Liver (tissue), 9 donors: ENCODE results near the gene PLEKHA6. TPM values are rescaled to one million over a fixed set of nuclear protein-coding genes. Genes with fewer than 3 reads are reported as not detected.
A peak's percentile ranks its signal among the peaks of the same experiment; 100 is the strongest.

Experiments
- DNase-seq: peaks from one replicate; pipeline ENCODE4 v3.0.0-alpha.2; 2017; ENCODE audit warnings: low spot score
- H3K27ac ChIP-seq, 2 donors: one replicate each; pipeline ENCODE4 v1.7.0; 2013; ENCODE audit warnings: inconsistent platforms in 2 of 2, low read length in 2 of 2, control low read depth in 1 of 2, low read depth in 1 of 2, mild to moderate bottlenecking in 1 of 2
- H3K27me3 ChIP-seq, 4 donors: one replicate each; pipeline versions ENCODE4 v1.6.1 to v1.7.0; 2013; ENCODE audit warnings: low read length in 3 of 4, inconsistent platforms in 1 of 4, mild to moderate bottlenecking in 1 of 4, moderate library complexity in 1 of 4; ENCODE audit not compliant: control insufficient read depth in 4 of 4, insufficient read depth in 4 of 4
- H3K36me3 ChIP-seq, 4 donors: one replicate each; pipeline versions ENCODE4 v1.6.1 to v1.7.0; 2013; ENCODE audit warnings: low read length in 3 of 4, mild to moderate bottlenecking in 3 of 4, low read depth in 1 of 4, moderate library complexity in 1 of 4; ENCODE audit not compliant: control insufficient read depth in 4 of 4, insufficient read depth in 3 of 4
- H3K4me1 ChIP-seq, 4 donors: one replicate each; pipeline versions ENCODE4 v1.6.1 to v1.7.0; 2013; ENCODE audit warnings: low read length in 3 of 4, mild to moderate bottlenecking in 3 of 4, moderate library complexity in 1 of 4; ENCODE audit not compliant: control insufficient read depth in 4 of 4, insufficient read depth in 4 of 4
- H3K4me3 ChIP-seq, 3 donors: one replicate each; pipeline versions ENCODE4 v1.6.1 to v1.7.0; 2013; ENCODE audit warnings: low read length in 3 of 3, control low read depth in 1 of 3, low read depth in 1 of 3, mild to moderate bottlenecking in 1 of 3
- H3K9ac ChIP-seq, 2 donors: one replicate each; pipeline ENCODE4 v1.7.0; 2013; ENCODE audit warnings: low read length in 2 of 2, mild to moderate bottlenecking in 2 of 2, moderate library complexity in 2 of 2, control low read depth in 1 of 2, low read depth in 1 of 2
- H3K9me3 ChIP-seq, 4 donors: one replicate each; pipeline versions ENCODE4 v1.6.1 to v1.7.0; 2013; ENCODE audit warnings: low read length in 3 of 4; ENCODE audit not compliant: control insufficient read depth in 4 of 4
- GABPA ChIP-seq, 2 donors: IDR thresholded peaks in 1 of 2; conservative IDR thresholded peaks in 1 of 2; 2 replicates each; pipeline ENCODE4 v1.6.1; 2016; ENCODE audit warnings: antibody characterized with exemption in 2 of 2, mild to moderate bottlenecking in 1 of 2, moderate library complexity in 1 of 2
- HNF4A ChIP-seq, 2 donors: conservative IDR thresholded peaks; 2 replicates each; pipeline ENCODE4 v1.6.1; 2016; ENCODE audit warnings: antibody characterized with exemption in 2 of 2, mild to moderate bottlenecking in 2 of 2
- HNF4G ChIP-seq: IDR thresholded peaks from 2 replicates; pipeline ENCODE4 v1.6.1; 2016; ENCODE audit warnings: antibody characterized with exemption
- JUND ChIP-seq, 2 donors: IDR thresholded peaks; 2 replicates each; pipeline ENCODE4 v1.6.1; 2016; ENCODE audit warnings: antibody characterized with exemption in 2 of 2
- NR2F2 ChIP-seq: IDR thresholded peaks from 2 replicates; pipeline ENCODE4 v1.6.1; 2016; ENCODE audit warnings: antibody characterized with exemption
- RAD21 ChIP-seq, 2 donors: IDR thresholded peaks; 2 replicates each; pipeline ENCODE4 v1.6.1; 2016; ENCODE audit warnings: antibody characterized with exemption in 2 of 2, mild to moderate bottlenecking in 2 of 2
- RXRA ChIP-seq, 2 donors: IDR thresholded peaks; 2 replicates each; pipeline ENCODE4 v1.6.1; 2017 to 2018; ENCODE audit warnings: antibody characterized with exemption in 2 of 2, mild to moderate bottlenecking in 1 of 2
- SP1 ChIP-seq: IDR thresholded peaks from 2 replicates; pipeline ENCODE4 v1.6.1; 2018; ENCODE audit warnings: antibody characterized with exemption, mild to moderate bottlenecking
- TAF1 ChIP-seq: conservative IDR thresholded peaks from 2 replicates; pipeline ENCODE4 v1.6.1; 2016; ENCODE audit warnings: antibody characterized with exemption, mild to moderate bottlenecking
- YY1 ChIP-seq: IDR thresholded peaks from 2 replicates; pipeline ENCODE4 v1.6.1; 2016; ENCODE audit warnings: antibody characterized with exemption, mild to moderate bottlenecking
- WGBS: extraction: QIAGEN DNeasy Blood & Tissue Kit; methylation state at CpG from one replicate; pipeline ENCODE4 v1.1.7; 2013; 5-methylcytosine and 5-hydroxymethylcytosine counted together
- polyA plus RNA-seq, 2 donors: library from polyadenylated mRNA; stranded (reverse) in 1 of 2; unstranded in 1 of 2; fragments of 200-250 nt in 1 of 2; fragments of >200 nt in 1 of 2; fragmentation: Nextera tagmentation in 1 of 2; extraction: Ambion mirVana in 1 of 2; gene quantifications; one replicate each; pipeline versions ENCODE4 v1.2.1 to v1.2.3, GENCODE V29; 2013 to 2015
- total RNA-seq, 2 donors: library from RNA; depleted of rRNA; stranded (reverse); fragments of >200 nt; gene quantifications; one replicate each; pipeline ENCODE4 v1.2.3, GENCODE V29; 2014
- TF ChIP-seq, protein P1 (sequence below): IDR thresholded peaks from 2 replicates; pipeline ENCODE4 v1.6.1; 2016; ENCODE audit warnings: antibody characterized with exemption, mild to moderate bottlenecking
- TF ChIP-seq, protein P2 (sequence below): IDR thresholded peaks from 2 replicates; pipeline ENCODE4 v1.6.1; 2016; ENCODE audit warnings: antibody characterized with exemption
- TF ChIP-seq, protein P3 (sequence below): IDR thresholded peaks from 2 replicates; pipeline ENCODE4 v1.6.1; 2016; ENCODE audit warnings: antibody characterized with exemption
- donor health status: healthy.
- donor health status: healthy.
- donor health status: healthy.
- donor health status: healthy.
- donor health status: healthy.

PLEKHA6 gene
- total and polyA plus RNA-seq, 4 donors, result 5.3 to 12.8 (median 7.6) TPM

DNA sequence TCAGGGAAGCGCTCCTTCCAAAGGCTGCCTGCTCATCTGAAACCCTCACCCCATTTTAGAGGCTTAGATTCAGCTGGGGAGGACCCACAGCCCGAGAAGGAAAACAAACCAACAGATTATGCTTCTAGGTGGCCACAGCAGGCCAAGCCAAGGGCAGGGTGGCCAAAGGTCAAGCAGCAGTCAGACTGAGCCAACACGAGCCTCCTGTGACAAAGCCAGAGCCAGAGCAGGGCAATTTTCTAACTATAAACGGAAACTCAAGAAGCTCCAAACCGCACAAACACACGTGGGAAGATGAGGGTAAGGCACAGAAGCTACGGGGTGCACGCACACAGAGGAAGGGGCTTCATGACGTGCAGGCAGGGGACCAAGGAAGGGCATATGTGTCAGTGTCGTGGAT, 64.1 kb downstream of the PLEKHA6 start (continued):
- TF ChIP-seq, protein P1, sequence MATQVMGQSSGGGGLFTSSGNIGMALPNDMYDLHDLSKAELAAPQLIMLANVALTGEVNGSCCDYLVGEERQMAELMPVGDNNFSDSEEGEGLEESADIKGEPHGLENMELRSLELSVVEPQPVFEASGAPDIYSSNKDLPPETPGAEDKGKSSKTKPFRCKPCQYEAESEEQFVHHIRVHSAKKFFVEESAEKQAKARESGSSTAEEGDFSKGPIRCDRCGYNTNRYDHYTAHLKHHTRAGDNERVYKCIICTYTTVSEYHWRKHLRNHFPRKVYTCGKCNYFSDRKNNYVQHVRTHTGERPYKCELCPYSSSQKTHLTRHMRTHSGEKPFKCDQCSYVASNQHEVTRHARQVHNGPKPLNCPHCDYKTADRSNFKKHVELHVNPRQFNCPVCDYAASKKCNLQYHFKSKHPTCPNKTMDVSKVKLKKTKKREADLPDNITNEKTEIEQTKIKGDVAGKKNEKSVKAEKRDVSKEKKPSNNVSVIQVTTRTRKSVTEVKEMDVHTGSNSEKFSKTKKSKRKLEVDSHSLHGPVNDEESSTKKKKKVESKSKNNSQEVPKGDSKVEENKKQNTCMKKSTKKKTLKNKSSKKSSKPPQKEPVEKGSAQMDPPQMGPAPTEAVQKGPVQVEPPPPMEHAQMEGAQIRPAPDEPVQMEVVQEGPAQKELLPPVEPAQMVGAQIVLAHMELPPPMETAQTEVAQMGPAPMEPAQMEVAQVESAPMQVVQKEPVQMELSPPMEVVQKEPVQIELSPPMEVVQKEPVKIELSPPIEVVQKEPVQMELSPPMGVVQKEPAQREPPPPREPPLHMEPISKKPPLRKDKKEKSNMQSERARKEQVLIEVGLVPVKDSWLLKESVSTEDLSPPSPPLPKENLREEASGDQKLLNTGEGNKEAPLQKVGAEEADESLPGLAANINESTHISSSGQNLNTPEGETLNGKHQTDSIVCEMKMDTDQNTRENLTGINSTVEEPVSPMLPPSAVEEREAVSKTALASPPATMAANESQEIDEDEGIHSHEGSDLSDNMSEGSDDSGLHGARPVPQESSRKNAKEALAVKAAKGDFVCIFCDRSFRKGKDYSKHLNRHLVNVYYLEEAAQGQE, result no peak
- no peak for TF ChIP-seq GABPA (IDR thresholded peaks at IDR 0.05 in 1 of 2, conservative IDR thresholded peaks at IDR 0.05 in 1 of 2)
- TF ChIP-seq, protein P2, sequence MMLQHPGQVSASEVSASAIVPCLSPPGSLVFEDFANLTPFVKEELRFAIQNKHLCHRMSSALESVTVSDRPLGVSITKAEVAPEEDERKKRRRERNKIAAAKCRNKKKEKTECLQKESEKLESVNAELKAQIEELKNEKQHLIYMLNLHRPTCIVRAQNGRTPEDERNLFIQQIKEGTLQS, result no peak
- TF ChIP-seq HNF4A (conservative IDR thresholded peaks at IDR 0.05), result peak; percentile 61 to 70
- peak; percentile 79 for TF ChIP-seq SP1
- TF ChIP-seq TAF1, result no peak

DNA sequence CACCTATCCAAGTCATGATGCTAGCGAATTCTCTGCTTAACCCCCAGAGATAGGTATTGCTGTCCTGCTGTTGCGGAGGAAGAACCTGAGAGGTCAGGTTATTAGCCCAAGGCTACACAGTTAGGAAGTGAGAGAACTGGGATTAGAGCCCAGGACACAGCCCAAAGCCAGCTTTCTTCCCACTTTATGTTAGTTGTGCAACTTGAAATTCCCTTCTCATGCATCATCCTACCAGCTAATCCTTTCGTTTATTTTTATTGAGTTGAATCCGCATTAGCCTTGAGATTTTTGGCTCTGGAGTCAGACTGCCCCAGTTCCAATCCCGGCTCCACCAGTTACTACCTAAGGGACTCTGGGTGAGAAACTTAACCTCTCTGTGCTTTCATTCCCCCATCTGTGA, 65.4 kb downstream of the PLEKHA6 start:
- Histone ChIP-seq H3K4me1 (peaks cover 11 to 26% (median 22%) of the 10 kb centered on the region in 4 donors), H3K9me3 (no peaks in the 10 kb centered on the region), H3K27ac (no peak overlapping the region), H3K9ac (no peak overlapping the region), H3K4me3 (no peak overlapping the region), H3K27me3 (no peaks in the 10 kb centered on the region), H3K36me3 (no peaks in the 10 kb centered on the region)
- WGBS, result 56% methylated on average over 5 of the region's 5 CpGs
- peak; percentile 12 for TF ChIP-seq SP1
- TF ChIP-seq, protein P3, sequence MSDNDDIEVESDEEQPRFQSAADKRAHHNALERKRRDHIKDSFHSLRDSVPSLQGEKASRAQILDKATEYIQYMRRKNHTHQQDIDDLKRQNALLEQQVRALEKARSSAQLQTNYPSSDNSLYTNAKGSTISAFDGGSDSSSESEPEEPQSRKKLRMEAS, result peak; percentile 33
- peak; percentile 66 to 92 for TF ChIP-seq JUND (IDR thresholded peaks at IDR 0.05)
- no peak for TF ChIP-seq TAF1
- peak; percentile 16 for TF ChIP-seq RAD21 (IDR thresholded peaks at IDR 0.05)
- TF ChIP-seq RXRA (IDR thresholded peaks at IDR 0.05), result peak; percentile 24 to 71
- TF ChIP-seq NR2F2, result peak; percentile 18
- TF ChIP-seq, protein P2, result peak; percentile 53
- TF ChIP-seq, protein P1, result no peak
- TF ChIP-seq HNF4A (conservative IDR thresholded peaks at IDR 0.05), result peak; percentile 6 to 33
- TF ChIP-seq YY1, result no peak
- TF ChIP-seq HNF4G, result no peak
- no peak for DNase-seq
